ENCODE results near the gene RAD51C. TPM values are rescaled to one million over a fixed set of nuclear protein-coding genes. Genes with fewer than 3 reads are reported as not detected.
"Not testable (repeated sequence)": the region's sequence is repeated elsewhere in the genome, so short reads cannot be mapped to it uniquely, and the experiment has no call there.

RAD51C gene
- total RNA-seq, 1 donor from 2014 or later = 17.6 TPM

- no peaks in the 10 kb centered on the region for H3K36me3 ChIP-seq (ENCODE audit: control insufficient read depth, insufficient read depth, low read length)
- no peak overlapping the region for H3K4me3 ChIP-seq (ENCODE audit: low read depth, low read length)
- DNase-seq (ENCODE audit: low read depth) (no peak), FAIRE-seq (no peak)
- TF ChIP-seq, protein P1, sequence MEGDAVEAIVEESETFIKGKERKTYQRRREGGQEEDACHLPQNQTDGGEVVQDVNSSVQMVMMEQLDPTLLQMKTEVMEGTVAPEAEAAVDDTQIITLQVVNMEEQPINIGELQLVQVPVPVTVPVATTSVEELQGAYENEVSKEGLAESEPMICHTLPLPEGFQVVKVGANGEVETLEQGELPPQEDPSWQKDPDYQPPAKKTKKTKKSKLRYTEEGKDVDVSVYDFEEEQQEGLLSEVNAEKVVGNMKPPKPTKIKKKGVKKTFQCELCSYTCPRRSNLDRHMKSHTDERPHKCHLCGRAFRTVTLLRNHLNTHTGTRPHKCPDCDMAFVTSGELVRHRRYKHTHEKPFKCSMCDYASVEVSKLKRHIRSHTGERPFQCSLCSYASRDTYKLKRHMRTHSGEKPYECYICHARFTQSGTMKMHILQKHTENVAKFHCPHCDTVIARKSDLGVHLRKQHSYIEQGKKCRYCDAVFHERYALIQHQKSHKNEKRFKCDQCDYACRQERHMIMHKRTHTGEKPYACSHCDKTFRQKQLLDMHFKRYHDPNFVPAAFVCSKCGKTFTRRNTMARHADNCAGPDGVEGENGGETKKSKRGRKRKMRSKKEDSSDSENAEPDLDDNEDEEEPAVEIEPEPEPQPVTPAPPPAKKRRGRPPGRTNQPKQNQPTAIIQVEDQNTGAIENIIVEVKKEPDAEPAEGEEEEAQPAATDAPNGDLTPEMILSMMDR (IDR thresholded peaks at IDR 0.05; ENCODE audit: insufficient read depth, low read length, severe bottlenecking) = no peak
- H3K27me3 ChIP-seq (ENCODE audit: control insufficient read depth, insufficient read depth, low read length) = no peaks in the 10 kb centered on the region
Measured at GRCh38 chr17:58734811-58735210, 42.4 kb downstream of the RAD51C start.

GRCh38 chr17:58741121-58741625 lies 48.8 kb downstream of the RAD51C start:
- TF ChIP-seq, protein P1 (IDR thresholded peaks at IDR 0.05; ENCODE audit: insufficient read depth, low read length, severe bottlenecking) = no peak
- Histone ChIP-seq H3K4me3 (ENCODE audit: low read depth, low read length) (no peak overlapping the region), H3K36me3 (ENCODE audit: control insufficient read depth, insufficient read depth, low read length) (no peaks in the 10 kb centered on the region), H3K27me3 (ENCODE audit: control insufficient read depth, insufficient read depth, low read length) (no peaks in the 10 kb centered on the region)
- peak; percentile 97 for DNase-seq (ENCODE audit: low read depth)
- peak; percentile 81 for FAIRE-seq

DNA sequence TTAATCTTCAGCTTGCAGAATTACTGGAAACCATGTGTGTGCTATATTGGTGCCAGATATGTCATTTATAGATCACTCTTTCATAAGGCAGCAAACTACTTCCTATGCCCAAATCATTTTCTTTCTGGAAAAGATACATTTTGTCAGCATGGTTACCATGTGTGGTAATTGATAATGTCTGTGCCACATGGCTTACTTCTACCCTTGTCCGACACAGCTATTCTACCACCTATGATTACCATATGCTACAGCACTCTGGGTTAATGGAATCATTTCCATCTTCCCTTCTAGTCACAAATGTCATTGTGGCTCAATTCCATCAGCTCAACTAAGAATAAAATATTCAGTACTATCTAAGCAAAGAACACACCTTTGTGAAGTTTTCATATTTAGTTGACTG lies 55.3 kb downstream of the RAD51C start:
- DNase-seq (ENCODE audit: low read depth) (no peak), FAIRE-seq (no peak)
- Histone ChIP-seq H3K4me3 (ENCODE audit: low read depth, low read length) (no peak overlapping the region), H3K27me3 (ENCODE audit: control insufficient read depth, insufficient read depth, low read length) (peaks cover 2% of the 10 kb centered on the region), H3K36me3 (ENCODE audit: control insufficient read depth, insufficient read depth, low read length) (no peaks in the 10 kb centered on the region)
- TF ChIP-seq, protein P1 (IDR thresholded peaks at IDR 0.05; ENCODE audit: insufficient read depth, low read length, severe bottlenecking) = no peak

GRCh38 chr17:58749627-58750026 lies 57.2 kb downstream of the RAD51C start:
- not testable (repeated sequence) for FAIRE-seq; H3K27me3 ChIP-seq (ENCODE audit: control insufficient read depth, insufficient read depth, low read length); DNase-seq (ENCODE audit: low read depth); H3K36me3 ChIP-seq (ENCODE audit: control insufficient read depth, insufficient read depth, low read length); H3K4me3 ChIP-seq (ENCODE audit: low read depth, low read length)

DNA sequence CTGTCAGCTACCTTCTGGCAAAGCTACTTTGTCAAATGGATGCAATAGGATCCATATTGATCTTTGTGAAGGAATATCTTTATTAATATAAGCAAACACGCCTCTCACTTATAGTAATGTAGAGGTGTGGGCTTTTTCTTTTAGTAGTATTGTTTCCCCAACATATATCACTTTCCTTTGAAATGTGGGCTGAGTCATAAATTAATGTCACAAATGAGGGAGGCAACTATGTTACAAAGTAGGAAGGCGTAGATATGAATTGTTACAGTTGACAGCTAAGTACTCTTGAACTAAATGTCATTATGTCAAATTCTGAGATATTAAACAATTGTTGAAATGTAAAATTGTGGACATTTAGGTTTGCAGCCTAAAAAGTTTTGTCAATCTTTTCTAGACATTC lies 60.6 kb downstream of the RAD51C start:
- FAIRE-seq = no peak
- TF ChIP-seq, protein P1 (IDR thresholded peaks at IDR 0.05; ENCODE audit: insufficient read depth, low read length, severe bottlenecking) = no peak
- no peaks in the 10 kb centered on the region for H3K36me3 ChIP-seq (ENCODE audit: control insufficient read depth, insufficient read depth, low read length)
- H3K27me3 ChIP-seq (ENCODE audit: control insufficient read depth, insufficient read depth, low read length) = peaks cover 11% of the 10 kb centered on the region
- DNase-seq (ENCODE audit: low read depth) = no peak
- H3K4me3 ChIP-seq (ENCODE audit: low read depth, low read length) = no peak overlapping the region

- DNase-seq (ENCODE audit: low read depth) = no peak
- peak; percentile 55 for FAIRE-seq
- Histone ChIP-seq H3K4me3 (ENCODE audit: low read depth, low read length) (peak overlapping the region; percentile 51), H3K36me3 (ENCODE audit: control insufficient read depth, insufficient read depth, low read length) (no peaks in the 10 kb centered on the region), H3K27me3 (ENCODE audit: control insufficient read depth, insufficient read depth, low read length) (peaks cover 11% of the 10 kb centered on the region)
- TF ChIP-seq, protein P1 (IDR thresholded peaks at IDR 0.05; ENCODE audit: insufficient read depth, low read length, severe bottlenecking) = no peak
Measured at GRCh38 chr17:58755269-58755576, 62.8 kb downstream of the RAD51C start.

Data from bronchial epithelial cell (primary cell).